ENCODE measurements around the gene USP20. TPM values are rescaled to one million over a fixed set of nuclear protein-coding genes. Genes with fewer than 3 reads are reported as not detected.
"Not testable (repeated sequence)": the region's sequence is repeated elsewhere in the genome, so short reads cannot be mapped to it uniquely, and the experiment has no call there.

USP20 gene
- polyA plus RNA-seq (2014; cell fraction: cytosol; rRNA removed) = 12.4 and 23.8 TPM in 2 replicates
- 72.5 and 99.4 TPM in 2 replicates for polyA plus RNA-seq (2014; cell fraction: nucleus; rRNA removed)

DNA sequence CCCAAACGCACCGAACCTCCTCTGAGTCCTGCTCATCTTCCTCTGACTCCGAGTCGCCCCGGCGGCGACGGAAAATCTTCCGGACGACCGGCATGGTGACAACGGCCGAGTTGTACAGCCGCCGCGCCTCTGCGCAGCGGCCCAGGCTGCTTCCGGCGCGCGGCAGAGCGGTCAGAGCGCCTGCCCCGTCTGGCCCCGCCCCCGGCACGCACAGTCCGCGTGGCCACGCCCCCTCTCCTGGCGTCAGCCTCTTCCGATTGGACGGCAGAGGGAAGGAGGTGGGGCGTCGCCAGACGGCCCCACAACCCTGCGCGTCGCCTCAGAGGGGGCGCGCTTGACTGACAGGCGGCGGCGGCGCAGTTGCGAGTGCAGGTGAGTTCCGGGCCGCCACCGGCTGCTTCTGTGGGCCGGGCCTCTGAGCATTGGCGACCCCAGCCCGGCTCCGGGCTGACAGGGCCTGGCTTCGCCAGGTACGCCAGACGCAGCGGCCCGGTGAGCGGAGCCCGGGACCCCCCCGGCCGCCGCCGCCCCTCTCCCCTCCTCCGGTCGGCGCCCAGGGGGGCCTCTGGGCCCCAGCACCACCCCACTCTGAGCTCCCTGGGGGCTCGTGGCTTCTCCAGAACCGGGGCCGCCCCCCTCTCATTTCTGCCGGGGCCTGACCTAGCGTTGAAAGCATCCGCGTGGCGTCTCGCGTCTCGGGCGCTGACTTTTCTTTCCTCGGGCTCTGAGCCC is at the start of gene USP20, which contains the start of gene C9orf78:
Gene USP20 (plus strand): TSS at position 331 of the 732 bp plus-strand sequence. CDS start 17,098 bp downstream, outside the sequence.
Gene C9orf78 (minus strand): TSS at position 148 of the 732 bp plus-strand sequence. CDS start 54 bp downstream, at position 94.
- DNase-seq (ENCODE audit: low spot score) = peak; percentile 93

DNA sequence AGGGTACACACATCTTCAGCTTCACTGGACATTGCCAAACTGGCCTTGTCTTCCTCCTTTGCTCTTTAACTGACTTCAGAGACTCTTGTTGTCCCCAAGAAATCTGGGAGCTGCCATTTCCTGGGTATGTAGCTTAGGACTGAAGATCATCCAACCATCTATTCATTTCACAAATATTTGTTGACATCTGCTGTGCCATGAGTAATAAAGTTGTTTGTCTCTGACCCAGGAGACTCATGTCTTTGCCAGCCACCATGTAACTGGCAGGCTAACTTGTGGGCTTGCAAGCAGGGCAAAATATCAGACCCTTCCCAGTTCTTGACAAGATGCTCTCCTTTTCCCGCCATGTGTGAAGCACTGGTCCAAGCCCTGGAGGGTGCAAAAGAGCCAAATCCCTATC is 49.4 kb upstream of the USP20 start:
- DNase-seq (ENCODE audit: low spot score) = no peak

DNA sequence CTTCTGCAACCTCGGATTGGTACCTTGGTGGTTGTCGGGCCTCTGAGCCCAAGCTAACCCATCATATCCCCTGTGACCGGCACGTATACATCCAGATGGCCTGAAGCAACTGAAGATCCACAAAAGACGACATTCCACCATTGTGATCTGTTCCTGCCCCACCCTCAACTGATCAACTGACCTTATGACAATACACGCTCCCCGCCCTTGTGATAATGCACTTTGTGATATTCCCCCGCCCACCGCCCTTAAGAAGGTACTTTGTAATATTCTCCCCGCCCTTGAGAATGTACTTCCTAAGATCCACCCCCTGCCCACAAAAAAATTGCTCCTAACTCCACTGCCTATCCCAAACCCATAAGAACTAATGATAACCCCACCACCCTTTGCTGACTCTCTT is 48.8 kb upstream of the USP20 start:
- no peak for DNase-seq (ENCODE audit: low spot score)

GRCh38 chr9:129794549-129794948 is 40.7 kb upstream of the USP20 start:
- DNase-seq (ENCODE audit: low spot score) = no peak

DNA sequence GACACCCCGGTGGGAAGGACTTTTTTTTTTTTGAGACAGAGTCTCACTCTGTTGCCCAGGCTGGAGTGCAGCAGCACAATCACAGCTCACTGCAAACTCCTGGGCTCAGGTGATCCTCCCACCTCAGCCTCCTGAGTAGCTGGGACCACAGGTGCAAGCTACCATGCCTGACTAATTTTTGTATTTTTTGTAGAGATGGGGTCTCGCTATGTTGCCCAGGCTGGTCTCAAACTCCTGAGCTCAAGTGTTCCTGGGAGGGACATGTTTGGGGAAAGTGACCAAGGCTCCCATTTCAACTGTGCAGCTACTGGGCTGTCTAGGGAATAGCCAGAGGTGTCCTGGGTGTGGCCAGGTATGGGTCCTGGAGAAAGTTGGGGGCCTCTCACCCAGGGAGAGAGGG is 39.2 kb upstream of the USP20 start:
- not testable (repeated sequence) for DNase-seq (ENCODE audit: low spot score)

DNA sequence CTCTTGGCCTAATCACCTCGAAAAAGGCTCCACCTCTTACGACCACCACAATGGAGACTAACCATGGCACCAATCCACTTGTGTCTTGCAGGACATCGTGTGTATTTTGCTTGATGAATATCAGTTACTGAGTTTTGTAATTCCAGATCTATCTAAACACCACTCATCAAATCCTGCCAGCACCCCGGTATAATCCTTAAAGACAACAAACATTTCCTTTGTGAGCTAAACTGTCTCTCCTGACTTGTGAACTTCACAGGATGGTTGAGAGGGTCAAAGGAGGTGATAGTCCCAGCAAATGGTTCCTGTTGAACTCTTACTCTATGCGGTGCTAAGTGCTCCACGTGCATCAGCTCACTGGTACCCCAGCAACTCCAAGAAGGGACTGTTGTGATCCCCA is 36.3 kb upstream of the USP20 start:
- no peak for DNase-seq (ENCODE audit: low spot score)

DNA sequence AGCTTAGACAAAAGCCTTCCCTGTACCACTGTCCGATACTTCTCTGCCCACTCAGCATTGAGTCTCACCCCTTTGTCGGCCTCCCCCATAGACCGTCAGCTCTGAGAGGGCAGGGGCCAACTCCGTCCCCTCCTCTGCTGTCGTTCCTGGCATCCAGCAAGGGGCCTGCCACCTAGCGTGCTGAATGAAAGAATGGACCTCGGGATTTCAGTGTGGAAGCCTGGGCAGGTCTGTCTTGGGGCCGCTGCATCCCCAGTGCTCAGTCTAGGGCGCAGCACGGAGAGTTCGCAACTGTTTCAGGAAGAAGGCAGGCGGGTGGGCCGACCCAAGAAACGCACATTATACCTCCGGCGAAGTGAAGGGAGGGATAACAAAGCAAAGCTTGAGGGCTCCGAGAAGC is 33.8 kb upstream of the USP20 start:
- no peak for DNase-seq (ENCODE audit: low spot score)

DNA sequence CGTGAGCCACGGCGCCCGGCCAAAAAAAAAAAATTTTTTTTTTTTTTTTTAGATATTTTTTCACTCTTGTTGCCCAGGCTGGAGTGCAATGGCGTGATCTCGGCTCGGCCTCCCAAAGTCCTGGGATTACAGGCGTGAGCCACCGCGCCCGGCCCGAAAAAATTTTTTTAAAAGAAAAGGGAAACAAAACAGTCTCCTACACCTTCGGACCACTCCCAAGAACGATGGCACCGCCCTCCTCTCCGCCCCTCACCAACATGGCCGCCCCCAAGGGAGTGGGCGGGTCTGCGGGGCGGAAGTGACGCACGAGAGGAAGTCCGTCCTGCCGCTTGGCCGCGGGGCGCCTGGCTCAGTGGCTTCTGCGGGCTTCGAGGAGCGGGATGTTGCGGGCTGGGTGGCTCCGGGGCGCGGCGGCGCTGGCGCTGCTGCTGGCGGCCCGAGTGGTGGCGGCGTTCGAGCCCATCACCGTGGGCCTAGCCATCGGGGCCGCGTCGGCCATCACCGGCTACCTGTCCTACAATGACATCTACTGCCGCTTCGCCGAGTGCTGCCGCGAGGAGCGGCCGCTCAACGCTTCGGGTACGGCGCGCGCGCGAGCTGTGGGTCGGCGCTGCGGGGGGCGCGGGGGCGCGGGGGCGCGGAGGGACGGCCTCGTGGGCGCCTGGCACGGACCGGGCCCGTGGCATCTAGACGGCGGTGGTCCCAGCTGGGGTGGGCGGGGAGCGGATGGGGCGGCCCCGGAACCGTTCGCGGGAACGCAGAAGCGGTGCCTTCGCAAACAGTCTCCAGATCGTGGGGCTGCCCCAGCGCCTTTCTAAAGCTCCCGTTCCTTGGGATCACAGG is 32.2 kb upstream of the USP20 start, which contains the start of gene TOR1B:
Gene TOR1B (plus strand): TSS at position 352 of the 843 bp plus-strand sequence. CDS start 29 bp downstream, at position 381.
- peak; percentile 95 for DNase-seq (ENCODE audit: low spot score)

- DNase-seq (ENCODE audit: low spot score) = no peak
These were observed 31.6 kb upstream of the USP20 start for GRCh38 chr9:129803676-129804060.

GRCh38 chr9:129806061-129806460 is 29.2 kb upstream of the USP20 start:
- no peak for DNase-seq (ENCODE audit: low spot score)

- no peak for DNase-seq (ENCODE audit: low spot score)
These were observed 25.9 kb upstream of the USP20 start for GRCh38 chr9:129809346-129809745.

GRCh38 chr9:129810116-129810515 is 25.1 kb upstream of the USP20 start:
- no peak for DNase-seq (ENCODE audit: low spot score)

GRCh38 chr9:129810788-129811187 is 24.5 kb upstream of the USP20 start:
- no peak for DNase-seq (ENCODE audit: low spot score)

- no peak for DNase-seq (ENCODE audit: low spot score)
These were observed 23.3 kb upstream of the USP20 start for GRCh38 chr9:129811967-129812363.

DNA sequence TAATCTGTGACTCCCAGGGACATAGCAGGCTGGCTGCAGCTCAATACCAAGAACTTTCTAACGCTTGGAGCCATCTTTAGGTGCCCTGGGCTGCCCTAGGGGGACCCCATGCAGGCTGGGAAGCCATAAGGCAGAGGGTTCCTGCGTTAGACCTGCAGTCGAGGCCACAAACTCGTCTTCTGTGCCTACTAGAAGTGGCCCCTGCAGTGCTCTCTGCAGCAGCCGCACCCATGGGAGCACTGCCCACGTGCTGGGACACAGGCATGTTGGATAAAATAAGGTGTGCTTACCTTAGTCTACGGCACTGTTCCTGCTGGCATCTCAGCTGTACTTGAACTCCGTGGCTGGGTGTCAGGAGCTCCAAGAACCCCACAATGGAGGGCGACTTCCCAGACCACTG is 22.9 kb upstream of the USP20 start:
- DNase-seq (ENCODE audit: low spot score) = no peak

- DNase-seq (ENCODE audit: low spot score) = no peak
These were observed 21.6 kb upstream of the USP20 start for GRCh38 chr9:129813661-129814060.

GRCh38 chr9:129814432-129815223 is 20.6 kb upstream of the USP20 start:
- no peak for DNase-seq (ENCODE audit: low spot score)

DNA sequence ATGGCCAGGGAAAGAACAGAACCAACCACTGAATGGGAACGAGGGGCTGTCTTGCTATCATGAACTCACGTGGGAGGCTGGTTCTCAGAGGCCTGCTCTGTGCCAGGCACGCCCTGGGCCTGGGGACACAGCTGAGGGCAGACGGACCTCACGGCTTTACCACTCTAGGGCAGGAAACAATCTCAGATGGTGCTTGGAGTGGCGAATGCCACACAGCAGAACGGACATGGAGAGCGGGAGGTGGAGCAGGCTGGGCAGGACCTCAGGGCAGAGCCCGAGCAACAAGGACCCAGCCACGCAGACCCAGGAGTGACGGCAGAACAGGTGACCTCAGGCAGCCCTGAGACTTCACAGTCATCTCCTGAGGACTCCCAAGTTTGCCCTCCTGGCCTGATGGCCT is 20.0 kb upstream of the USP20 start:
- no peak for DNase-seq (ENCODE audit: low spot score)

DNA sequence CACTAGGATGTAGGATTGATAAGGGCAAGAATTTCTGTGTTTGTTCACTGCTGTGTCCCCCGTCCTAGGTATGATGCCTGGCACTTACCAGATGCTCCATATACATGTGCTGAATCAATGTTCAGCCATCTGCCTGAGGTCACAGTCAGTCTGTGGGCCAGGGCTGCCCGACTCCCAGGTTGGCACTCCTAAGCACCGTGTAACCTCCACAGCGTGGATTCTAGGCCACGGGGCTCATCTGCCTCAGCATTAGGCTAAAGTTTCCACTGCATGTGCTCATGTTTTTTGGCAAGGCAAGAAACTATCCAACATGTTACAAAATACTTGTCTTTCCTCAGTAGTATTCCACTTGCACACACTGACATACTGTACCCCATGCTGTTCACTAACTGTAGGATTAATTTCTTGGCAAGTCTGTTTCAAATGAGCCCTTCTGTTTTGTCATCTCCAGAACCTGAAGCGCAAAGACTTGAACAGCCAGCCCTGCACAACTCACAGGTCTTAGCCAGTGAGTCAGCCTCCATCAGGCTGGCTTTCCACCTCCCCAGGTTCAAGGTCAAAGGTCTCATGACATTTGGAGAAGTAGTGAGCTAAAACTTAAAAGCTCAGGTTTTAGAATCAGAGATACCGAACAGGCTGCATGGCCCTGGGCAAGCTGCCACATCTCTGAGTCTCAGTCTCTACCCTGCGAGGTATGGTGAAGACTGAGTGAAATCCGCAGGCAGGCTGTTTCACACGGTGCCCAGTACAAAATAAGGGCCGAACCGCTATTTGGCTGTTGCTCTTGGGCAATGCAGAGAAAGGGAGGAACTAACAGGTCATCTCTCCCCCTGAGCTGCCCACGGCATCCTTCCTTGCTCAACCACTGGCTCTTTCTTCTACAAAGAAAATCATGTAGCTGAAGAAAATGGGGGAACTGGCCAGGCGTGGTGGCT is 18.5 kb upstream of the USP20 start:
- DNase-seq (ENCODE audit: low spot score) = no peak

DNA sequence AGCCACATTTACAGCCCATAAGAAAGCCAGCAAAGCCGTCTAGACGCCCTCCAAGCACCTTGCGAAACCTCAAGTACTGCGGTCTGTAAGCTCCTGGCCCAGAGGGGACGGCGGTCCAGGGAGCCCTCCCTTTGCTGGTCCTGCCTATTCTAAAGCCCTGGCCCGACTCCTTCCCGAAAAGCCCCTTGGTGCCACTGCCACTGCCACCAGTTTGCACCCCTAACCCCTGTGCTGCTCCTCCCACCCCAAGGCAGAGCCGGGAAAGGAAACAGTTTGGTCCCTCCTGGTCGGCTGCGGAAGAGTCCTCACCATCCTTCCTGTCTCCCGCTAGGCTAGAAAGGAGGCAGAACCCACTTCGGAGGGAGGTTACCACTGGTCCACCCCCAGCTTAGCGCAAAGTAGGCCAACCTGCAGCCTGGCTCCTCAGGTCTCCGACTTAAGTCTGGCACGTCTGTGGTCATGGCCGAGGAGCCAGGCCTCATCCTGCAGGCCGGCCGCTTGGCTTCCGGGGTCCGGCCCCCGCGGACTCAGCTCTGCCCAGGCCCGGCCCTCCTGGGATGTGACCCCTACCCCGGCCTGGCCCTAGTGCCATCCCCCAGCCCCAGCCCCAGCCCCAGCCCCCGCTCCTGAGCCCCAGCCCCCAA is 12.2 kb upstream of the USP20 start:
- no peak for DNase-seq (ENCODE audit: low spot score)
